Uterus (tissue), 4 donors: Measurements from ENCODE around the gene DRC3. TPM values are rescaled to one million over a fixed set of nuclear protein-coding genes. Genes with fewer than 3 reads are reported as not detected.
"Not testable (repeated sequence)": the region's sequence is repeated elsewhere in the genome, so short reads cannot be mapped to it uniquely, and the experiment has no call there.

ENCODE experiments used
- DNase-seq, 2 donors: peaks; one replicate each; pipeline ENCODE4 v3.0.0-alpha.2; 2019 to 2020
- H3K27ac ChIP-seq, 2 donors: fragments of 200-600 bp; sonication (generic); 1 replicate in 1 of 2; 2 replicates in 1 of 2; pipeline ENCODE4 v1.5.1; 2016 to 2018
- H3K27me3 ChIP-seq, 2 donors: fragments of 200-600 bp; sonication (generic); one replicate each; pipeline ENCODE4 v1.5.1; 2018 to 2019; ENCODE audit warnings: control low read depth in 1 of 2
- H3K36me3 ChIP-seq, 2 donors: fragments of 200-600 bp; sonication (generic); one replicate each; pipeline ENCODE4 v1.5.1; 2019; ENCODE audit warnings: control low read depth in 1 of 2
- H3K4me1 ChIP-seq, 2 donors: fragments of 200-600 bp; sonication (generic); one replicate each; pipeline ENCODE4 v1.5.1; 2018 to 2019; ENCODE audit warnings: control low read depth in 1 of 2
- H3K4me3 ChIP-seq, 2 donors: fragments of 200-600 bp; sonication (generic); 1 replicate in 1 of 2; 2 replicates in 1 of 2; pipeline ENCODE4 v1.5.1; 2018 to 2019; ENCODE audit warnings: mild to moderate bottlenecking in 1 of 2
- H3K9me3 ChIP-seq, 2 donors: fragments of 200-600 bp; sonication (generic); one replicate each; pipeline ENCODE4 v1.5.1; 2019; ENCODE audit warnings: control low read depth in 1 of 2
- POLR2A ChIP-seq, 2 donors: fragments of 450-650 bp; IDR thresholded peaks; one replicate each; pipeline ENCODE4 v1.6.1; 2016; ENCODE audit warnings: antibody characterized with exemption in 2 of 2, mild to moderate bottlenecking in 1 of 2, moderate library complexity in 1 of 2
- intact Hi-C: fragments of 100-400 bp; cut with DNase I; formaldehyde crosslinking; loops from one replicate; pipeline ENCODE4 v1.15.1; 2023; ENCODE audit warnings: low total_unique reads
- total RNA-seq, 4 donors: library from RNA; depleted of rRNA in 3 of 4; stranded (reverse); fragments of >200 nt in 3 of 4; gene quantifications; one replicate each; pipeline versions ENCODE4 v1.1.0 to v1.2.4, GENCODE V29; 2014 to 2023
- TF ChIP-seq, protein P1 (sequence below), 4 experiments: fragments of 200-600 bp in 2 of 4; fragments of 450-650 bp in 2 of 4; sonication (generic) in 2 of 4; IDR thresholded peaks; one replicate each; pipeline ENCODE4 v1.5.1; 2016 to 2019; ENCODE audit warnings: antibody characterized with exemption in 4 of 4, mild to moderate bottlenecking in 2 of 4, moderate library complexity in 1 of 4
- donor health status: DM: yes; HTN: yes; CAD: no.

Gene DRC3
- total RNA-seq, 4 donors from 2014 or later = 7.7 to 18.5 (median 13.6) TPM

DNA sequence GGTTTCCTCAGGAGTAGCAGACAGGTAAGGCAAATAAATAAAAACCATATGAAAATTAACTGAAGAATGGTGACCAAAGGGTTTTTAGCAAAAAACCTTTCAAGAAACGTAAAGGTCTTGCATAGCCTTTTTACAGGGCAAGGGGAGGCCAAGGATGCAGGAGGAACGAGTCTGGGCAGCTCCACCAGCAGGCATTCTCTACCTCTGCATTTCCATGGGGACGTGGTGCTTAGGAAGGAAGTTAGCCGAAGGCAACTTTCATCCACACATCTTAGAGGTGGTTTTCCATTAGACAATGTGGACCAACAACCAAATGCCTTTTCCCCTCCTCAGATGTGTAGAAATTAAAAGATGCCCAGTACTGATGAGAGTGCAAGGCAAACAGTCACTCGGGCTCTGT lies 21.1 kb upstream of the DRC3 start:
- no peak overlapping the region for H3K4me3 ChIP-seq
- no peaks in the 10 kb centered on the region for H3K36me3 ChIP-seq
- H3K27me3 ChIP-seq = no peaks in the 10 kb centered on the region
- H3K4me1 ChIP-seq = no peaks in the 10 kb centered on the region
- H3K27ac ChIP-seq = no peak overlapping the region
- no peak for DNase-seq
- intact Hi-C loops = no loop called here
- TF ChIP-seq, protein P1, sequence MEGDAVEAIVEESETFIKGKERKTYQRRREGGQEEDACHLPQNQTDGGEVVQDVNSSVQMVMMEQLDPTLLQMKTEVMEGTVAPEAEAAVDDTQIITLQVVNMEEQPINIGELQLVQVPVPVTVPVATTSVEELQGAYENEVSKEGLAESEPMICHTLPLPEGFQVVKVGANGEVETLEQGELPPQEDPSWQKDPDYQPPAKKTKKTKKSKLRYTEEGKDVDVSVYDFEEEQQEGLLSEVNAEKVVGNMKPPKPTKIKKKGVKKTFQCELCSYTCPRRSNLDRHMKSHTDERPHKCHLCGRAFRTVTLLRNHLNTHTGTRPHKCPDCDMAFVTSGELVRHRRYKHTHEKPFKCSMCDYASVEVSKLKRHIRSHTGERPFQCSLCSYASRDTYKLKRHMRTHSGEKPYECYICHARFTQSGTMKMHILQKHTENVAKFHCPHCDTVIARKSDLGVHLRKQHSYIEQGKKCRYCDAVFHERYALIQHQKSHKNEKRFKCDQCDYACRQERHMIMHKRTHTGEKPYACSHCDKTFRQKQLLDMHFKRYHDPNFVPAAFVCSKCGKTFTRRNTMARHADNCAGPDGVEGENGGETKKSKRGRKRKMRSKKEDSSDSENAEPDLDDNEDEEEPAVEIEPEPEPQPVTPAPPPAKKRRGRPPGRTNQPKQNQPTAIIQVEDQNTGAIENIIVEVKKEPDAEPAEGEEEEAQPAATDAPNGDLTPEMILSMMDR (IDR thresholded peaks at IDR 0.05) = no peak
- no peak for TF ChIP-seq POLR2A (IDR thresholded peaks at IDR 0.05)
- H3K9me3 ChIP-seq = no peaks in the 10 kb centered on the region

DNA sequence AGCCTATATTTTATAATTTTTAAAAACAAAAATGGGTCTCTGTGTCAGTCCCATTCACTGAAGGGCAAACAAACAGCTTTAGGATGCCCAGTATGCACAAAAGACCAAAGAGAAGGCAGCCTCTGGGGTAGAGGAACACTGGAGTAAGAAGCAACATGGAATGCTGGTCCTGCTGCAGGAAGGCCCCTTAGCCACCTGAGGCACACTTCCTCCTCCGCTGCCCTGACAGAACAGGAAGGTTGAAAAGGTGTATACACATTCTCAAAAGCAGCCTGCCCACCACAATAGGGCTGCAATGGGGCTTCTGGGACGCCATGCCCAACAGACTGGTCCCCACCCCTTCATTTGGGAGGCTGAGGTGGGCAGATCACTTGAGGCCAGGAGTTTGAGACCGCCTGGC lies 20.0 kb upstream of the DRC3 start:
- no peak for DNase-seq
- intact Hi-C loops = no loop called here
- Histone ChIP-seq H3K27ac (no peak overlapping the region), H3K9me3 (no peaks in the 10 kb centered on the region), H3K4me3 (no peak overlapping the region), H3K36me3 (no peaks in the 10 kb centered on the region), H3K4me1 (peaks cover 1 to 7% of the 10 kb centered on the region in 2 donors), H3K27me3 (no peaks in the 10 kb centered on the region)
- TF ChIP-seq POLR2A (IDR thresholded peaks at IDR 0.05) = no peak
- TF ChIP-seq, protein P1 (IDR thresholded peaks at IDR 0.05) = no peak

DNA sequence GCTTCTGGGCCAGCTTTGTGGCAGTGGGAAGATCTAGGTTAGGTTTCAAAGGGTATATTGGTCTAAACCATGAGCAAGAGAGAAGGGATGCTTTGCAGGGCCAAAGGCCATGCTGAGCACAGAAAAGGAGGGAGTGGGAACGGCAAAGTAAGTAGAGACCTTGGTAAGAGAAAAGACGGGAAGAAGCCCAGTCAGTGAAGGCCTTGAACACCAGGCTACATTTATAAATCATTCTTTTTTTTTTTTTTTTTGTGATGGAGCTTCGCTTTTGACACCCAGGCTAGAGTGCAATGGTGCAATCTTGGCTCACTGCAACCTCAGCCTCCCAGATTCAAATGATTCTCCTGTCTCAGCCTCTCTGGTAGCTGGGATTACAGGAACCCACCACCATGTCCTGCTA lies 18.6 kb upstream of the DRC3 start:
- intact Hi-C loops = no loop called here
- Histone ChIP-seq H3K27ac (no peak overlapping the region), H3K36me3 (no peaks in the 10 kb centered on the region), H3K9me3 (no peaks in the 10 kb centered on the region), H3K4me1 (peaks cover 7 to 18% of the 10 kb centered on the region in 2 donors), H3K4me3 (no peak overlapping the region), H3K27me3 (no peaks in the 10 kb centered on the region)
- TF ChIP-seq, protein P1 (IDR thresholded peaks at IDR 0.05) = no peak
- no peak for TF ChIP-seq POLR2A (IDR thresholded peaks at IDR 0.05)
- no peak for DNase-seq

DNA sequence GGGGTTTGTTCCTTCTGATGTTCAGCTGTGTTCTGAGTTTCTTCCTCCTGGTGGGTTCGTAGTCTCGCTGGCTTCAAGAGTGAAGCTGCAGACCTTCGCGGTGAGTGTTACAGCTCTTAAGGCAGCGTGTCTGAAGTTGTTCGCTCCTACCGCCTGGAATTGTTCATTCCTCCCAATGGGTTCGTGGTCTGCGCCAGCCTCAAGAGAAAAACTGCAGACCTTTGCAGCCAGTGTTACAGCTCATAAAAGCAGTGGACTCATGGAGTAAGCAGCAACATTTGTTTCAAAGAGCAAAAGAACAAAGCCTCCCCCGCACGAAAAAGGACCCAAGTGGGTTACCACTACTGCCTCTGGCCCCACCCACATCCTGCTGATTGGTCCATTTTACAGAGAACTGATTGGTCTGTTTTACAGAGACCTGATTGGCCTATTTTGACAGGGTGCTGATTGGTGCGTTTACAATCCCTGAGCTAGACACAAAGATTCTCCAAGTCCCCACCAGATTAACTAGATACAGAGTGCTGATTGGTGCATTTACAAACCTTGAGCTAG lies 16.8 kb upstream of the DRC3 start:
- H3K36me3 ChIP-seq, H3K27ac ChIP-seq, DNase-seq, H3K9me3 ChIP-seq, H3K4me3 ChIP-seq, H3K27me3 ChIP-seq, intact Hi-C loops: not testable (repeated sequence)
- peaks cover 7 to 19% of the 10 kb centered on the region in 2 donors for H3K4me1 ChIP-seq

DNA sequence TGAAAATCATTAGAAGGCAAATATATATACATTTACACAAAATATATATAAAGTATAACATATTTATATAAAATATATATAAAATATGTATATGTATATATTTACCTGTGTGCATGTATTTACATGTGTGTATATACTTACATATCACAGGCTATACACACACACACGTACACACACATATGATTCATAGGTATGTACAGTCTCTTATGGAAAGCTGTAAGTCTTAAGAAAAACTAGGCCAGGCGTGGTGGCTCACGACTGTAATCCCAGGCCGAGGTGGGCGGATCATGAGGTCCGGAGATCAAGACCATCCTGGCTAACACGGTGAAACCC lies 15.1 kb upstream of the DRC3 start:
- Histone ChIP-seq H3K4me1 (peaks cover 7 to 19% of the 10 kb centered on the region in 2 donors), H3K4me3 (no peak overlapping the region), H3K27ac (peak overlapping the region; percentile 69 to 85), H3K9me3 (no peaks in the 10 kb centered on the region), H3K27me3 (no peaks in the 10 kb centered on the region), H3K36me3 (no peaks in the 10 kb centered on the region)
- intact Hi-C loops = no loop called here
- no peak for DNase-seq
- TF ChIP-seq POLR2A (IDR thresholded peaks at IDR 0.05) = no peak
- TF ChIP-seq, protein P1 (IDR thresholded peaks at IDR 0.05) = no peak

DNA sequence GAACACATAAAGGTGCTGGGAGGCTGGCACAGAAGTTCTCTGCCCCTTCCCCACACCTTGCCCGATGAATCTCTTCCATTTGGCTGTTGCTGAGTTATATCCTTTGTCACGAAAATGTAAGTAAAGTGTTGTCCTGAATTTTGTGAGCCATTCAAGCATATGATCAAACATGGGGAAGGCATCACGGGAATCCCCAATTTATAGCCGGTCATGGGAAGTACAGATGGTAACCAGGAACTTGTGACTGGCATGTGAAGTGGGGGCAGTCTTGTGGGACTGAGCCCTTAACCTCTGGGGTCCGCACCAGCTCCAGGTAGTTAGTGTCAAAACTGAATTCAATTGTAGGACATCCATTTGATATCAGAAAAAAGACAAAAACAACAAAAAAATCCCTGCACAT lies 13.7 kb upstream of the DRC3 start:
- no peak for DNase-seq
- peaks cover 7 to 19% of the 10 kb centered on the region in 2 donors for H3K4me1 ChIP-seq
- intact Hi-C loops = no loop called here

More for the DNA sequence above, 13.7 kb upstream of the DRC3 start:
- H3K36me3 ChIP-seq = no peaks in the 10 kb centered on the region
- H3K4me3 ChIP-seq = no peak overlapping the region
- H3K27me3 ChIP-seq = no peaks in the 10 kb centered on the region
- no peaks in the 10 kb centered on the region for H3K9me3 ChIP-seq
- TF ChIP-seq, protein P1 (IDR thresholded peaks at IDR 0.05) = no peak
- no peak for TF ChIP-seq POLR2A (IDR thresholded peaks at IDR 0.05)
- peak overlapping the region; percentile 69 to 85 for H3K27ac ChIP-seq
